DOHH2 (cell line): Measurements from ENCODE around the gene SPINK6.

Experiments
- H3F3A ChIP-seq: fragments of 200-600 bp; sonication (generic), shearing (Covaris generic); 2 replicates; pipeline ENCODE4 v1.6.0; 2016; ENCODE audit warnings: antibody characterized with exemption, mild to moderate bottlenecking; ENCODE audit not compliant: control insufficient read depth, insufficient read depth
- H3K27ac ChIP-seq: fragments of 200-600 bp; sonication (generic); 2 replicates; pipeline ENCODE4 v1.5.1; 2014; ENCODE audit warnings: low read depth, mild to moderate bottlenecking, low read length, moderate library complexity
- H3K27me3 ChIP-seq: fragments of 200-600 bp; sonication (generic); 2 replicates; pipeline ENCODE4 v1.6.1; 2014; ENCODE audit warnings: mild to moderate bottlenecking, low read length, mixed read lengths; ENCODE audit not compliant: control insufficient read depth
- H3K36me3 ChIP-seq: fragments of 200-600 bp; sonication (generic); 2 replicates; pipeline ENCODE4 v1.6.1; 2014; ENCODE audit warnings: mild to moderate bottlenecking, low read length, moderate library complexity, mixed read lengths; ENCODE audit not compliant: control insufficient read depth
- H3K4me1 ChIP-seq: fragments of 200-600 bp; sonication (generic); 2 replicates; pipeline ENCODE4 v1.6.1; 2014; ENCODE audit warnings: mild to moderate bottlenecking, low read length, mixed read lengths; ENCODE audit not compliant: control insufficient read depth
- H3K4me2 ChIP-seq: fragments of 200-600 bp; sonication (generic); 2 replicates; pipeline ENCODE4 v1.6.0; 2014; ENCODE audit warnings: mild to moderate bottlenecking, low read length, moderate library complexity
- H3K4me3 ChIP-seq: fragments of 200-600 bp; sonication (generic); 2 replicates; pipeline ENCODE4 v1.5.1; 2014; ENCODE audit warnings: mild to moderate bottlenecking, low read length, mixed read lengths
- H3K79me2 ChIP-seq: fragments of 200-600 bp; sonication (generic); 2 replicates; pipeline ENCODE4 v1.6.1; 2014; ENCODE audit warnings: mild to moderate bottlenecking, low read length, mixed read lengths; ENCODE audit not compliant: control insufficient read depth
- H3K9me2 ChIP-seq: fragments of 200-600 bp; sonication (generic); replicated peaks from 2 replicates; pipeline ENCODE4 v1.6.1; 2014; ENCODE audit warnings: mild to moderate bottlenecking, low read length, mixed read lengths; ENCODE audit not compliant: control insufficient read depth
- H3K9me3 ChIP-seq: fragments of 200-600 bp; sonication (generic); 2 replicates; pipeline ENCODE4 v1.6.1; 2014; ENCODE audit warnings: antibody characterized with exemption, low read length, mixed read lengths; ENCODE audit not compliant: control insufficient read depth, insufficient read depth
- H4K20me1 ChIP-seq: fragments of 200-600 bp; sonication (generic); 2 replicates; pipeline ENCODE4 v1.6.0; 2014; ENCODE audit warnings: low read depth, mild to moderate bottlenecking, antibody characterized with exemption, low read length, moderate library complexity; ENCODE audit not compliant: control insufficient read depth, insufficient read depth
- CTCF ChIP-seq: fragments of 200-600 bp; sonication (generic); IDR thresholded peaks from one replicate; pipeline ENCODE4 v1.5.1; 2014; ENCODE audit warnings: antibody characterized with exemption, mild to moderate bottlenecking, low read depth, low read length; ENCODE audit not compliant: poor library complexity, severe bottlenecking
- EZH2phosphoT487 ChIP-seq: fragments of 200-600 bp; sonication (generic); IDR thresholded peaks from 2 replicates; pipeline ENCODE4 v1.6.1; 2017; ENCODE audit warnings: borderline replicate concordance, mild to moderate bottlenecking, antibody characterized with exemption, low read length, moderate library complexity, mixed read lengths

The SPINK6 gene

DNA sequence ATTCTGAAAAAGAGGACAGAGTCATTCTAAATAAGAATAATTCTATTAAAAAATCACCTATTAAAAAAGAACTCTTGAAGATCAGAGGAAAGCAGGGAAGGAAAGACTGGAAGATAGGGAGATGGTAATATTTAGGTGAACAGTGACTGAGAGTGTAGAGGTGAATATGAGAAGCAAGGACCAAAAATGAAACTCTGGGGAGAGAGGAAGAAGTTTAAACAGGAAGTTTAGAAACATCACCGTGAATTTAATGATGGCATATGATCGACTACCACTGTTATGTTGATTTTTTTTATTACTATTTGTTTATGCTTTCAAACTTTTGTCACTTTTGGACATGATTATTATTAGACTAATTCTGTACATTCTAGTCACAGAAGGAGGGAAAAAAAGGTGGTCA lies 1.7 kb upstream of the SPINK6 start:
- H3K4me1 ChIP-seq = no peaks in the 10 kb centered on the region
- peak overlapping the region; percentile 18 for H3K4me2 ChIP-seq
- H4K20me1 ChIP-seq = no peaks in the 10 kb centered on the region
- no peaks in the 10 kb centered on the region for H3K9me3 ChIP-seq
- TF ChIP-seq EZH2phosphoT487 = no peak
- TF ChIP-seq CTCF = no peak
- peaks cover 5% of the 10 kb centered on the region; the same call in 1 of the 2 replicates for H3K27me3 ChIP-seq
- H3K27ac ChIP-seq = no peak overlapping the region
- no peaks in the 10 kb centered on the region for H3F3A ChIP-seq
- no peaks in the 10 kb centered on the region for H3K79me2 ChIP-seq
- H3K36me3 ChIP-seq = no peaks in the 10 kb centered on the region
- H3K9me2 ChIP-seq = no peaks in the 10 kb centered on the region
- no peak overlapping the region for H3K4me3 ChIP-seq

DNA sequence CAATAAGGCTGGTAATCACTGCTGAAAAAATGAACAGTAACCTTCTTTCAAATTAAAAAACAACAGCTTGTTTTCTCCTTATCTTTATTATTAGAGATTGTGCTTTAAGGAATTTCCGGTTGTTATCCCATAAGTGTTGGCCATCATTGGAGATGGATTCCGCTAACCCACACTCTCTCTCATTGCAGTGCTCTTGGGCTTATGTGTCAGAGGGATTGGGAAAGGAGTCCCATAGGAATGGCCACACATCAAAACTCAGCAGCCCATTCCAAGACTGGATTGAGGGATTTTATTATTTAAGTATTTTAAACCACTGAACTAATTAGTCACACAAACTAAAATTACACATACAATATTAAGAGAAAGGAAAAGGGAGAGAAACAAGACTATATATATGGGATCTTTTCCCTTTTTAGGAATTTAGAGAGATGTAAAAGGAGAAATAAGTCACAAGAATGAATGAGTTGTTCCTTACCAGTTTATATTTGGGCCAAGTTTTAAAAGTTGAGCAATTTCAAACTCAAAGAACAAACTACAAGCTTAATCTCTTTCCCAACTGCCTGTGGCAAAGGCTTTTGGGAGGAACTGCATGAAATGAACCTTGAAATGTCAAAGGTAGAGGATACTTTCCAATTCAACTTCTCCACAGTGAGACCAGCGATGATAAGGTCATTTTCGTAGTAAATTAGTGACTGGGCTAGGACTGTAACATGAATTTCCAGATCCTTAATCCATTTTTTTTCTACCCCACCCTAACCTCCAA lies 2.4 kb downstream of the SPINK6 start:
- Histone ChIP-seq H3K9me2 (no peaks in the 10 kb centered on the region), H3K27ac (no peak overlapping the region), H3K4me2 (no peak overlapping the region), H4K20me1 (no peaks in the 10 kb centered on the region), H3K9me3 (no peaks in the 10 kb centered on the region), H3K36me3 (no peaks in the 10 kb centered on the region), H3F3A (no peaks in the 10 kb centered on the region), H3K27me3 (no peaks in the 10 kb centered on the region), H3K4me3 (no peak overlapping the region), H3K4me1 (no peaks in the 10 kb centered on the region), H3K79me2 (no peaks in the 10 kb centered on the region)
- no peak for TF ChIP-seq EZH2phosphoT487
- no peak for TF ChIP-seq CTCF

- H3K9me3 ChIP-seq = no peaks in the 10 kb centered on the region
Measured at GRCh38 chr5:148205865-148206264, 3.0 kb downstream of the SPINK6 start.

More at GRCh38 chr5:148205865-148206264, 3.0 kb downstream of the SPINK6 start:
- no peaks in the 10 kb centered on the region for H3K36me3 ChIP-seq
- TF ChIP-seq CTCF (no peak), EZH2phosphoT487 (no peak)
- no peak overlapping the region for H3K4me3 ChIP-seq
- H3K27ac ChIP-seq = no peak overlapping the region
- H3K9me2 ChIP-seq = no peaks in the 10 kb centered on the region
- no peaks in the 10 kb centered on the region for H3K4me1 ChIP-seq
- no peaks in the 10 kb centered on the region for H3K79me2 ChIP-seq
- H3K27me3 ChIP-seq = no peaks in the 10 kb centered on the region
- H3K4me2 ChIP-seq = no peak overlapping the region
- H4K20me1 ChIP-seq = no peaks in the 10 kb centered on the region
- H3F3A ChIP-seq = no peaks in the 10 kb centered on the region
